AML-193 (cell line): Measurements from ENCODE around the gene ICAM4.
"Not testable (repeated sequence)": the region's sequence is repeated elsewhere in the genome, so short reads cannot be mapped to it uniquely, and the experiment has no call there.

Experiments
- DNase-seq, 2 experiments: peaks; one replicate each; lab custom pipeline; 2025; lab: John Stamatoyannopoulos, UW

Gene ICAM4

GRCh38 chr19:10318807-10319682, 32.3 kb downstream of the ICAM4 start:
- DNase-seq = no peak

- no peak for DNase-seq
Observed at GRCh38 chr19:10320602-10321416, 34.1 kb downstream of the ICAM4 start.

GRCh38 chr19:10321417-10321797, 34.7 kb downstream of the ICAM4 start:
- DNase-seq = no peak

- no peak for DNase-seq
Observed at GRCh38 chr19:10321874-10322835, 35.4 kb downstream of the ICAM4 start.

- DNase-seq = no peak
Observed at GRCh38 chr19:10325732-10326131, 39.0 kb downstream of the ICAM4 start.

- DNase-seq = no peak
Observed at GRCh38 chr19:10327793-10328192, 41.0 kb downstream of the ICAM4 start.

GRCh38 chr19:10328558-10329429, 42.0 kb downstream of the ICAM4 start:
- DNase-seq = no peak

- DNase-seq = no peak
Observed at GRCh38 chr19:10329555-10329954, 42.8 kb downstream of the ICAM4 start.

- DNase-seq = no peak
Observed at GRCh38 chr19:10332158-10332964, 45.6 kb downstream of the ICAM4 start.

- DNase-seq = peak; percentile 87 to 92
Observed at GRCh38 chr19:10332965-10333757, 46.4 kb downstream of the ICAM4 start, which contains the start of gene RAVER1. RAVER1 (minus strand) TSS chr19:10333529; CDS start chr19:10333507, 22 bp downstream.

- no peak for DNase-seq
Observed at GRCh38 chr19:10333758-10334587, 47.2 kb downstream of the ICAM4 start.

- no peak for DNase-seq
Observed at GRCh38 chr19:10334588-10335351, 48.0 kb downstream of the ICAM4 start.

- no peak for DNase-seq
Observed at GRCh38 chr19:10335352-10335985, 48.7 kb downstream of the ICAM4 start.

GRCh38 chr19:10336725-10337124, 50.0 kb downstream of the ICAM4 start:
- DNase-seq = not testable (repeated sequence)
